Neural cell (in vitro differentiated cells): ENCODE results near the gene APEX1. TPM values are rescaled to one million over a fixed set of nuclear protein-coding genes. Genes with fewer than 3 reads are reported as not detected.

ENCODE experiments used
- H2AFZ ChIP-seq: fragments of 200-600, 300-800 bp; sonication (generic), shearing (Covaris generic); 2 replicates; pipeline ENCODE4 v1.6.0; 2014; ENCODE audit warnings: low read depth, mild to moderate bottlenecking, antibody characterized with exemption, low read length, moderate library complexity
- H3F3A ChIP-seq: fragments of 200-600 bp; shearing (Covaris generic); 2 replicates; pipeline ENCODE4 v1.6.1; 2016; ENCODE audit warnings: mild to moderate bottlenecking, moderate library complexity, mixed read lengths, antibody characterized with exemption, low read length; ENCODE audit not compliant: insufficient read depth, poor library complexity, severe bottlenecking
- H3K27ac ChIP-seq: fragments of 200-600, 300-800 bp; sonication (generic), shearing (Covaris generic); 2 replicates; pipeline ENCODE4 v1.5.1; 2014; ENCODE audit warnings: mild to moderate bottlenecking, low read length, moderate library complexity
- H3K27me3 ChIP-seq: fragments of 300-800, 200-600 bp; sonication (generic), shearing (Covaris generic); 2 replicates; pipeline ENCODE4 v1.6.0; 2014; ENCODE audit warnings: mild to moderate bottlenecking, low read depth, low read length, moderate library complexity; ENCODE audit not compliant: insufficient read depth
- H3K36me3 ChIP-seq: fragments of 300-800, 200-600 bp; sonication (generic), shearing (Covaris generic); 2 replicates; pipeline ENCODE4 v1.5.1; 2014; ENCODE audit warnings: mild to moderate bottlenecking, antibody characterized with exemption, low read length, moderate library complexity; ENCODE audit not compliant: insufficient read depth
- H3K4me2 ChIP-seq: fragments of 300-800, 200-600 bp; sonication (generic), shearing (Covaris generic); 2 replicates; pipeline ENCODE4 v1.6.0; 2014; ENCODE audit warnings: mild to moderate bottlenecking, low read length
- H3K4me3 ChIP-seq: fragments of 300-800, 200-600 bp; sonication (generic), shearing (Covaris generic); 2 replicates; pipeline ENCODE4 v1.5.1; 2014; ENCODE audit warnings: mild to moderate bottlenecking, low read length, moderate library complexity
- H3K79me2 ChIP-seq: fragments of 200-600 bp; shearing (Covaris generic); replicated peaks from 2 replicates; pipeline ENCODE4 v1.6.0; 2014; ENCODE audit warnings: mild to moderate bottlenecking, low read length, moderate library complexity; ENCODE audit not compliant: insufficient read depth
- H3K9ac ChIP-seq: fragments of 300-800, 200-600 bp; sonication (generic), shearing (Covaris generic); 2 replicates; pipeline ENCODE4 v1.6.1; 2016; ENCODE audit warnings: mild to moderate bottlenecking, low read length, mixed read lengths
- H3K9me2 ChIP-seq: fragments of 200-600 bp; shearing (Covaris generic); 2 replicates; pipeline ENCODE4 v1.6.1; 2016; ENCODE audit warnings: mild to moderate bottlenecking, low read length, mixed read lengths; ENCODE audit not compliant: insufficient read depth
- H3K9me3 ChIP-seq: fragments of 200-600, 300-800 bp; sonication (generic), shearing (Covaris generic); 2 replicates; pipeline ENCODE4 v1.6.1; 2016; ENCODE audit warnings: mild to moderate bottlenecking, mixed run types, low read length, moderate library complexity, mixed read lengths
- H4K20me1 ChIP-seq: fragments of 200-600 bp; shearing (Covaris generic); 2 replicates; pipeline ENCODE4 v1.6.1; 2016; ENCODE audit warnings: mild to moderate bottlenecking, mixed run types; ENCODE audit not compliant: insufficient read depth
- EP300 ChIP-seq: fragments of 450-650 bp; conservative IDR thresholded peaks from 2 replicates; pipeline ENCODE4 v1.6.1; 2014; ENCODE audit warnings: antibody characterized with exemption, mild to moderate bottlenecking, moderate library complexity; ENCODE audit not compliant: poor library complexity, severe bottlenecking
- EZH2 ChIP-seq: fragments of 200-600, 300-800 bp; shearing (Covaris generic), sonication (generic); IDR thresholded peaks from 2 replicates; pipeline ENCODE4 v1.6.1; 2014; ENCODE audit warnings: antibody characterized with exemption, low read length, borderline replicate concordance, mild to moderate bottlenecking; ENCODE audit not compliant: insufficient read depth, poor library complexity, severe bottlenecking
- MXI1 ChIP-seq: fragments of 450-650 bp; conservative IDR thresholded peaks from 2 replicates; pipeline ENCODE4 v1.6.1; 2014; ENCODE audit warnings: antibody characterized with exemption, mild to moderate bottlenecking; ENCODE audit not compliant: poor library complexity, severe bottlenecking
- POLR2AphosphoS5 ChIP-seq: IDR thresholded peaks from 2 replicates; pipeline ENCODE4 v1.6.1; 2012
- RAD21 ChIP-seq: fragments of 450-650 bp; conservative IDR thresholded peaks from 2 replicates; pipeline ENCODE4 v1.6.1; 2014; ENCODE audit warnings: antibody characterized with exemption, mild to moderate bottlenecking, moderate library complexity
- SMC3 ChIP-seq: fragments of 450-650 bp; conservative IDR thresholded peaks from 2 replicates; pipeline ENCODE4 v1.6.1; 2014; ENCODE audit warnings: antibody characterized with exemption, mild to moderate bottlenecking, moderate library complexity; ENCODE audit not compliant: poor library complexity
- TAF1 ChIP-seq: IDR thresholded peaks from 2 replicates; pipeline ENCODE4 v1.6.1; 2012; ENCODE audit warnings: low read depth
- polyA plus RNA-seq: library from polyadenylated mRNA; depleted of rRNA; stranded (reverse); fragments of >200 nt; gene quantifications from 2 replicates; pipeline ENCODE4 v1.2.3, GENCODE V29; 2014
- TF ChIP-seq, protein P1 (sequence below): IDR thresholded peaks from 2 replicates; pipeline ENCODE4 v1.6.1; 2012; ENCODE audit warnings: borderline replicate concordance
- TF ChIP-seq, protein P2 (sequence below): fragments of 450-650 bp; IDR thresholded peaks from 2 replicates; pipeline ENCODE4 v1.5.1; 2014; ENCODE audit warnings: antibody characterized with exemption, mild to moderate bottlenecking, moderate library complexity; ENCODE audit not compliant: poor library complexity, severe bottlenecking

Gene APEX1
- polyA plus RNA-seq, 1 donor from 2014 or later = 44.5 TPM

GRCh38 chr14:20427231-20428009 is 27.6 kb upstream of the APEX1 start:
- H3K9me3 ChIP-seq = no peaks in the 10 kb centered on the region
- no peak overlapping the region for H3K9ac ChIP-seq
- no peaks in the 10 kb centered on the region for H3K9me2 ChIP-seq
- H2AFZ ChIP-seq = no peak overlapping the region
- H3K27ac ChIP-seq = no peak overlapping the region
- H3K36me3 ChIP-seq = no peaks in the 10 kb centered on the region
- no peaks in the 10 kb centered on the region for H4K20me1 ChIP-seq
- no peak overlapping the region for H3K4me3 ChIP-seq
- no peaks in the 10 kb centered on the region for H3K27me3 ChIP-seq
- H3K79me2 ChIP-seq = no peaks in the 10 kb centered on the region
- H3F3A ChIP-seq = no peaks in the 10 kb centered on the region
- no peak for TF ChIP-seq EP300
- no peak for TF ChIP-seq RAD21
- TF ChIP-seq MXI1 = no peak
- TF ChIP-seq, protein P1, sequence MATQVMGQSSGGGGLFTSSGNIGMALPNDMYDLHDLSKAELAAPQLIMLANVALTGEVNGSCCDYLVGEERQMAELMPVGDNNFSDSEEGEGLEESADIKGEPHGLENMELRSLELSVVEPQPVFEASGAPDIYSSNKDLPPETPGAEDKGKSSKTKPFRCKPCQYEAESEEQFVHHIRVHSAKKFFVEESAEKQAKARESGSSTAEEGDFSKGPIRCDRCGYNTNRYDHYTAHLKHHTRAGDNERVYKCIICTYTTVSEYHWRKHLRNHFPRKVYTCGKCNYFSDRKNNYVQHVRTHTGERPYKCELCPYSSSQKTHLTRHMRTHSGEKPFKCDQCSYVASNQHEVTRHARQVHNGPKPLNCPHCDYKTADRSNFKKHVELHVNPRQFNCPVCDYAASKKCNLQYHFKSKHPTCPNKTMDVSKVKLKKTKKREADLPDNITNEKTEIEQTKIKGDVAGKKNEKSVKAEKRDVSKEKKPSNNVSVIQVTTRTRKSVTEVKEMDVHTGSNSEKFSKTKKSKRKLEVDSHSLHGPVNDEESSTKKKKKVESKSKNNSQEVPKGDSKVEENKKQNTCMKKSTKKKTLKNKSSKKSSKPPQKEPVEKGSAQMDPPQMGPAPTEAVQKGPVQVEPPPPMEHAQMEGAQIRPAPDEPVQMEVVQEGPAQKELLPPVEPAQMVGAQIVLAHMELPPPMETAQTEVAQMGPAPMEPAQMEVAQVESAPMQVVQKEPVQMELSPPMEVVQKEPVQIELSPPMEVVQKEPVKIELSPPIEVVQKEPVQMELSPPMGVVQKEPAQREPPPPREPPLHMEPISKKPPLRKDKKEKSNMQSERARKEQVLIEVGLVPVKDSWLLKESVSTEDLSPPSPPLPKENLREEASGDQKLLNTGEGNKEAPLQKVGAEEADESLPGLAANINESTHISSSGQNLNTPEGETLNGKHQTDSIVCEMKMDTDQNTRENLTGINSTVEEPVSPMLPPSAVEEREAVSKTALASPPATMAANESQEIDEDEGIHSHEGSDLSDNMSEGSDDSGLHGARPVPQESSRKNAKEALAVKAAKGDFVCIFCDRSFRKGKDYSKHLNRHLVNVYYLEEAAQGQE = no peak
- TF ChIP-seq POLR2AphosphoS5 = no peak
- no peak for TF ChIP-seq SMC3
- no peak for TF ChIP-seq TAF1
- no peak for TF ChIP-seq EZH2
- TF ChIP-seq, protein P2, sequence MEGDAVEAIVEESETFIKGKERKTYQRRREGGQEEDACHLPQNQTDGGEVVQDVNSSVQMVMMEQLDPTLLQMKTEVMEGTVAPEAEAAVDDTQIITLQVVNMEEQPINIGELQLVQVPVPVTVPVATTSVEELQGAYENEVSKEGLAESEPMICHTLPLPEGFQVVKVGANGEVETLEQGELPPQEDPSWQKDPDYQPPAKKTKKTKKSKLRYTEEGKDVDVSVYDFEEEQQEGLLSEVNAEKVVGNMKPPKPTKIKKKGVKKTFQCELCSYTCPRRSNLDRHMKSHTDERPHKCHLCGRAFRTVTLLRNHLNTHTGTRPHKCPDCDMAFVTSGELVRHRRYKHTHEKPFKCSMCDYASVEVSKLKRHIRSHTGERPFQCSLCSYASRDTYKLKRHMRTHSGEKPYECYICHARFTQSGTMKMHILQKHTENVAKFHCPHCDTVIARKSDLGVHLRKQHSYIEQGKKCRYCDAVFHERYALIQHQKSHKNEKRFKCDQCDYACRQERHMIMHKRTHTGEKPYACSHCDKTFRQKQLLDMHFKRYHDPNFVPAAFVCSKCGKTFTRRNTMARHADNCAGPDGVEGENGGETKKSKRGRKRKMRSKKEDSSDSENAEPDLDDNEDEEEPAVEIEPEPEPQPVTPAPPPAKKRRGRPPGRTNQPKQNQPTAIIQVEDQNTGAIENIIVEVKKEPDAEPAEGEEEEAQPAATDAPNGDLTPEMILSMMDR = no peak
- no peak overlapping the region for H3K4me2 ChIP-seq

DNA sequence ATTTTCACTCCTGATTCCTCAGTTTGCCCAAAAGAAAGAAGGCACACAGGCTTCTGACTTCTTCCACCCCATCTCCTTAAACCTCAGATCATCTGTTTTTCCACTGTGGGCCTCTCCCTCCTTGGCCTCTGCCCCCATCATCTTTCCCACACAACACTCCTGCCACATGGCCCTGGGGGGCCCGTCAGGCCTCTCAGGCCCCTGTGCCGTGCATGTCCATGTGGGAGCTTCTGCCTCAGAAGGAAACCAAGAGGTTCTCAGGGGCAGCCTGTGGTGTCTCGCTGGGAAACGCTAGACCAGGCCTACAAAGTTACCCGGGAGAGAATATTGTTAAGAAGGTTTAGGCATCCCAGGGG is 27.0 kb upstream of the APEX1 start:
- H3K4me2 ChIP-seq = no peak overlapping the region
- no peak overlapping the region for H2AFZ ChIP-seq
- no peaks in the 10 kb centered on the region for H3K27me3 ChIP-seq

More for the DNA sequence above, 27.0 kb upstream of the APEX1 start:
- H3K9me3 ChIP-seq = no peaks in the 10 kb centered on the region
- no peaks in the 10 kb centered on the region for H4K20me1 ChIP-seq
- H3K4me3 ChIP-seq = no peak overlapping the region
- no peaks in the 10 kb centered on the region for H3K36me3 ChIP-seq
- no peak overlapping the region for H3K9ac ChIP-seq
- no peak for TF ChIP-seq SMC3
- TF ChIP-seq, protein P2 = no peak
- no peaks in the 10 kb centered on the region for H3F3A ChIP-seq
- H3K79me2 ChIP-seq = no peaks in the 10 kb centered on the region
- no peak overlapping the region for H3K27ac ChIP-seq
- H3K9me2 ChIP-seq = no peaks in the 10 kb centered on the region
